GM21447 (cell line): Measurements from ENCODE around the gene TMTC1.

ENCODE experiments used
- ATAC-seq: cut with Tn5 transposase; IDR thresholded peaks from one replicate; pipeline ENCODE4 v1.9.1; 2021; ENCODE audit not compliant: unreplicated experiment

Gene TMTC1

DNA sequence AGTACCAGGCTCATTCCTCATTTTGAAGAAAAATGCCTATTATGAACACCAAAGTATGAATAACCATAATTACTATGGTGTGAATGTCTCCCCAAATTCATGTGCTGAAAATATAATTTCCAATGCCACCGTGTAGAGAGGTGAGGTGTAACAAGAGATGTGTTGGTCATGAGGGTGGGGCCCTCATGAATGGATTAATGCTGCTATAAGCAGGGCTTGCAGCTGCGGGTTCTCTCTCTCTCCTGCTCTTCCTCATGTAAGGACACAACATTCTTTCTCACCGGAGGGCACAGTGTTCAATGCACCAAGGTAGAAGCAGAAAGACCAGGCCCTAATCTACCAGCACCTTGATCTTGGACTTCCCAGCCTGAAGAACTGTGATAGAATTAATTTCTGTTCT lies 70.0 kb downstream of the TMTC1 start:
- ATAC-seq: no peak

DNA sequence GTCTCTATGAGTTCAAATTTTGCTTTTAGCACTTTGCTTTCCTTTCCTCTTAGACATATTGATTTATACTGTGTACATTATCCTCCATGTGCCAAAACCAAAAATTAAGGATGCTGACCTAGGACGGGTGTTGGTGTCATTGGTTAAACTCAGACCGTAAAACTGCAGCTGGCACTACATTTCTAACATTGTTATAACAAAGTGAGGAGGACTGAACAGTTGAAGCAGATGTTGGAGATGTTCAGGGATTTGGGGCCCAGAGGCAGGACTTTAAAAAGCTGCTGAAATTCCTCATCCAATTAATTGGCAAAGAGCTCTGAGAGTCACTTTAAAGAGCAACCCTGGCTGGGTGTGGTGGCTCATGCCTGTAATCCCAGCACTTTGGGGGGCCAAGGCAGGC lies 72.4 kb downstream of the TMTC1 start:
- no peak for ATAC-seq

GRCh38 chr12:29710104-29710503 lies 73.6 kb downstream of the TMTC1 start:
- no peak for ATAC-seq

- ATAC-seq: no peak
These were observed 74.2 kb downstream of the TMTC1 start for GRCh38 chr12:29709496-29710040.

- no peak for ATAC-seq
These were observed 74.7 kb downstream of the TMTC1 start for GRCh38 chr12:29709054-29709453.

GRCh38 chr12:29707846-29708245 lies 75.9 kb downstream of the TMTC1 start:
- no peak for ATAC-seq

DNA sequence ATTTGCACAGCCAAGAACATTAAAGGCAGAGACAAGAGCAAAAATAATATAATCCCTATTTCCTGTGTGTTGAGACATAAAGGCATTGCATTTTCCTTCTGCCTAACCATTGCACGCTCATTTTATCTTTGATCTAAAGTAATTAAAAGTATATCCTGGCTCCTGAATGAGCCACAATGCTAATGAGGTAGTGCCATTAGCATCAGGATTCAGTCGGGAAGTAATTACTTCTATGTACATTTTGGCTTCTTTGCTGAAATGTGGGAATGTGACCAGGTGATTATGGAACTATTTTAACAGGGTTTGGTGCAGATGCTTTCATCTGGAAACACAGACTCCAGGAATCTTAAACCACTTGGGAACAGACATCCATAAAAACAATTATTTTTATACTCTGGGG lies 77.4 kb downstream of the TMTC1 start:
- ATAC-seq: no peak

DNA sequence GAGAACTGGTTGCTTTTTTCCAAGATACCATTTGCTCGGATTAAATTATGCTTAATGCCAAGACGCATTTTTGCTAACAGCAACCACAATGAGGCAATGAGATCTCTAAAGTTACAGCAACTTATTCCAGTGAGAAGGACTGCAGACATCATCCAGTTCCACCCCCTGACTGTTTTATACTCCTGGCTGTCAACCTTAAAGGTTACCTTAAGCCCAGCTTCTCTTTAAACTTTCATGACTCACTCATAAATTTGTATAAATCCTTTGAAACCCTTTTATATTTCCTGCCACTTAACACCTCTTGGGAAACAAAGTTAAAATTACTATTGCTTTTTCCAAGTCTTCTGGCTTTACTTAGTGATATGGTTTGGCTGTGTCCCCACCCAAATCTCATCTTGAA lies 80.2 kb downstream of the TMTC1 start:
- ATAC-seq: no peak

GRCh38 chr12:29702972-29703371 lies 80.8 kb downstream of the TMTC1 start:
- no peak for ATAC-seq

- no peak for ATAC-seq
These were observed 81.5 kb downstream of the TMTC1 start for GRCh38 chr12:29702222-29702621.

GRCh38 chr12:29700761-29701481 lies 82.8 kb downstream of the TMTC1 start:
- ATAC-seq: no peak

DNA sequence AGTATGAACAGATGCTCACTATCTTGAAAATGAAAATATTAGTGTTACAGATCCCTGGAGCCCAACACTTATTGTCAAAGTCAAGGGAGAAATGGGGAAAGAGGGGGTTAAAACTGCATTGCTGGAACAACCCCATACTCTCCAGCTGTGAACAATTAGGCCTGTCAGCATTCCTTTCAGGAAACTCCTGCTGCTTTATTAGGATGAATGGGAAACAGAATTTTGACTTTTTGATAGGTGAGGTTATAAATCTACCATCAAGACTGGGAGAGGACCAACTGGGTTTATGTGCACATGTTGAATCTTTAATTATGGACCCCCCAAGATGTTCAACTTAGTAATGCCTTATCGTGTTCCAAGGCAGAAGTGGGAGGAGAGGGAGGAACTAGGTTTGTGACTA lies 85.0 kb downstream of the TMTC1 start:
- no peak for ATAC-seq

DNA sequence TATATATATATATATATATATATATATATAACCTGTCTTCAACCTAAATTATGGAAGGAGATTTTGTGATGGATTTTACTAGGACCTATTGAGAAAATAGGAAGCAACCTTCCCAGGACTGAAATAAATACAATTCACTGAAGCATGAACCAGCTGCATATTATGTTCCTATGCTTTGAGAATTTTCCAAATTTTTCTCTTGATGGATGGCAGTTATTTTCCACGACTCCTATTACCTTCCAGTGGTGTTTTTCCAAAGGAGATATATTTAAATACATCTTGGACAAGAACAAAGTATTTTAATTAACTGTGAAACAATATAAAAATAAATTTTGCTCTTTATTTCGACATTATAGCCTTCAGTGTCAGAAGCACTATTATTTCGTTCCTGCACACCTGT lies 87.9 kb downstream of the TMTC1 start:
- no peak for ATAC-seq

DNA sequence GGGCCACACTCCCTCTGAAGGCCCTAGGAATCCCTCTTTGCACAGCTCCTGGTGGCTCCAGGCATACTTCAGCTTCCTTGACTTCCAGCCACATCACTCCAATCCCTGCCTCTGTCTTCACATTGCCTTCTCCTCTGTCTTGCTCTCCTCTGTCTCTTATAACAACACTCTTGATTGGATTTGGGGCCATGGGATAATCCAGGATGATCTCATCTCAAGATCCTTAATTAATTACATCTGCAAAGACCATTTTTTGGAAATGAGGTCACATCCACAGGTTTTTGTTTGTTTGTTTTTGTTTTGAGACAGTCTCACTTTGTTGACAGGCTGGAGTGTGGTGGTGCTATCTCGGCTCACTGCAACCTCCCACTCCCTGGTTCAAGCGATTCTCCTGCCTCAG lies 88.7 kb downstream of the TMTC1 start:
- ATAC-seq: no peak

DNA sequence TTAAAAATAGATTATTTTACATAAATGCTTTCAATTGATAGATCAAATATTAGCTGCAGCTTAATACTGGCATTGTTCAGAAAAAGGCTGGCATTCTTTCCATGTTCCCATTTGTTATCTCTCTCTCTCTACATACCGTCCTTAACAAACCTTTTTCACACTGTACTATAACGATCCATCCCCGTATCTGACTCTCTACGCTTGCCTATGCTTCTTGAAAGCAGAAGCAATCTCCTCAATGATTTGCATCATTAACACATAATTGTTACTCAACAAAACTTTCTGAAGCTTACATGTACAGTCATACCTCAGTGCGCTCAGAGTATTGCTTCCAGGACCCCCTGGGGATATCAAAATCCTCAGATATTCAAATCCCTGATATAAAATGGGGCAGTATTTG lies 89.7 kb downstream of the TMTC1 start:
- ATAC-seq: no peak

GRCh38 chr12:29692237-29692636 lies 91.5 kb downstream of the TMTC1 start:
- no peak for ATAC-seq

- ATAC-seq: no peak
These were observed 92.4 kb downstream of the TMTC1 start for GRCh38 chr12:29691161-29691854.

DNA sequence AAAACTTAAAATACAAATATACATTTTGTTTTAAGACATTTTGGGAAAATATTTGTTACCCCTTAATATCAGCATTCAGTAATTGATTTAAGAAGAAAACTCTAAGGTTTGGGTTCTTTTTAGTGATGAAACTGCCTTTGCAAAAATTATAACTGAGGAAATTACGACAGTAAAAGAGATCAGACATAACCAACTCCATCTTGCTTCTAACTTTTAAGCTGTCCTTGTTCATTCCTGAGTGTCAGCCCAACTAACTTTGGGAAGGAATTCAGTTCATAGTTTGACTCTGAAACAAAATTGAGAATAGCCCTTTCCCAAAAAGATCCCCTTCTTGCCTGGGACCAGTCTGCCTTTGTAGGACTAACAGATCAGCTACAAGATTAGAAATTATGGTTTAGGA lies 93.0 kb downstream of the TMTC1 start:
- ATAC-seq: no peak

DNA sequence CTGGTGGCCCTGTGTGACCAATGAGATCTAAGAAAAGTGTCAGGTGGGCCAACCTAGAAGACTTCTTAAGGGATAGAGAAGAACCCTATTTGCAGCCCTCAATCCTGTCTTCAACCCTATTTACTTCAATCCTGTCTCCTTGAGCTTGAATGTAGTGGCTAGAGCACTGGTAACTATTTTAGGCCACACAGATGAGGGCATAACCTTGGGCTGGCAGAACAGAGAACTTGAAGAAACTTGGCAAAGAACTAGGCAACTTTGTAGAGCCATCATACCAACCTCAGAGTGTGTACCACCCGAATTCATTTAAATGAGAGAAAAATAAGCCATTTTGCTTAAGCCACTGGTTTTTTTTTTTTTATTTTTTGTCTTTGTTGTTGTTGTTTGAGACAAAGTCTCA lies 94.8 kb downstream of the TMTC1 start:
- no peak for ATAC-seq

DNA sequence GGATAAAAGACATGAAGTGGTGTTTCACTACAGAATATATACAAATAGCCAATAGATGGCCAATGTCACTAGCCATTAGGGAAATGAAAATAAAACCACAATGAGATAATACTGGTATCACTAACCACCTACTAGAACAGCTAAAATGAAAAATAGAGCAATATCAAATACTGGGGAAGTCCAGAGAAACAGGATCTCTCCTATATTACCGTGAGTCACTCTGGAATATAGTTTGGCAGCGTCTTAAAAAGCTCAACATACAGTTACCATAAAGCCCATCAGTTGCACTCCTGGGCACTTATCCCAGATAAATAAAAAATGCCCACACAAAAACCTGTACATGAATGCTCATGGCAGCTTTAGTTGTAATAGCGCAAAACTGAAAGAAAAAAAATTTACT lies 101.7 kb downstream of the TMTC1 start:
- ATAC-seq: no peak

- no peak for ATAC-seq
These were observed 102.4 kb downstream of the TMTC1 start for GRCh38 chr12:29681370-29681769.

DNA sequence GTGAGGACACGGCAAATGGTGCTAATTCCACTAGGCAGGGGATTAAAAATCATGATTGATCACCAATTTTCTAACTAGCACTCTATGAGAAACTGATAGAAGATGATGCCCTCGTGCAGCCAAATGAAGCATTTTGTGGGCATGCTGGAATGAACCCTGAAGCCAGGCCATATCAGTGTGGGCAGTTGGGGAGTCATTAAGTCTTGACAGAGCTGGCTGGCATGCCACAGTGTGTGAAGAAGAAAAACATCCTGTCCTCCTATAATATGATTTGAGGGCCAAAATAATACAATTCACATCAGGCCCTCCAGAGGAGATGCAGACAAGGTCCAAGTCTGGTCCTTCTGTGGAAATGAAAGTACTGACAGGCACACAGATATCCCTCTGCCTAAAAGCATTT lies 107.1 kb downstream of the TMTC1 start:
- ATAC-seq: no peak

DNA sequence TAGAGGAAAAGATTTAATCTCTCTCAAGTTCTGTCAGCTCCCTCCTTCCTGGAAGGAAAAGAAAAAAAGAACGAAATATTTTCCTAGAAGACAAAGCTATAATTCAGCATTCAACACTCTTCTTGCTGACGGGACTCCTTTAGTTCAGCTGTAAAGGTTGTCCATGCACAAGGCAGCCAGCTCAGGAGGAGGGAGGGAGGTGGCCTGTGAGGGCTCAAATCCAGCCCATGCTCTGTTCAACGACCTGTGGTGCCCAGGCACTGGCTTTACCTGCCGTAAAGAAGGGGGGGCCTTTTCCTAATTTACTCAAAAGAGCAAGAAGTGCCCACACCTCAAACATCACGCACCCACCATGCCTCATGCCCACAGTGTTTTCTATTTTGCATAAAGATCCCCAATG lies 109.3 kb downstream of the TMTC1 start:
- no peak for ATAC-seq
